T-helper 22 cell (primary cell): ENCODE results near the gene ANKRD10.
"Not testable (repeated sequence)": the region's sequence is repeated elsewhere in the genome, so short reads cannot be mapped to it uniquely, and the experiment has no call there.

ENCODE experiments used
- DNase-seq: peaks from one replicate; pipeline ENCODE4 v3.0.0-alpha.2; 2020; ENCODE audit warnings: low read depth

ANKRD10 gene

GRCh38 chr13:110866491-110867170 is 48.2 kb downstream of the ANKRD10 start:
- DNase-seq = no peak

- no peak for DNase-seq
These were observed 51.2 kb downstream of the ANKRD10 start for GRCh38 chr13:110863685-110864084.

- DNase-seq = no peak
These were observed 53.9 kb downstream of the ANKRD10 start for GRCh38 chr13:110860983-110861382.

- no peak for DNase-seq
These were observed 57.7 kb downstream of the ANKRD10 start for GRCh38 chr13:110856942-110857835.

GRCh38 chr13:110855363-110855762 is 59.5 kb downstream of the ANKRD10 start:
- no peak for DNase-seq

GRCh38 chr13:110854866-110855265 is 60.0 kb downstream of the ANKRD10 start:
- no peak for DNase-seq

- no peak for DNase-seq
These were observed 61.6 kb downstream of the ANKRD10 start for GRCh38 chr13:110853235-110853721.

GRCh38 chr13:110850840-110851239 is 64.0 kb downstream of the ANKRD10 start:
- no peak for DNase-seq

- DNase-seq = no peak
These were observed 64.9 kb downstream of the ANKRD10 start for GRCh38 chr13:110850006-110850405.

- no peak for DNase-seq
These were observed 69.3 kb downstream of the ANKRD10 start for GRCh38 chr13:110845520-110845919.

GRCh38 chr13:110841846-110842245 is 73.0 kb downstream of the ANKRD10 start:
- no peak for DNase-seq

GRCh38 chr13:110841406-110841805 is 73.5 kb downstream of the ANKRD10 start:
- DNase-seq = no peak

- DNase-seq = no peak
These were observed 75.9 kb downstream of the ANKRD10 start for GRCh38 chr13:110838867-110839538.

GRCh38 chr13:110838116-110838515 is 76.8 kb downstream of the ANKRD10 start:
- DNase-seq = no peak

- DNase-seq = not testable (repeated sequence)
These were observed 77.3 kb downstream of the ANKRD10 start for GRCh38 chr13:110837397-110838061.

GRCh38 chr13:110836605-110836903 is 78.3 kb downstream of the ANKRD10 start:
- no peak for DNase-seq

GRCh38 chr13:110835721-110836604 is 78.9 kb downstream of the ANKRD10 start:
- DNase-seq = no peak

GRCh38 chr13:110834572-110834971 is 80.3 kb downstream of the ANKRD10 start:
- no peak for DNase-seq

- DNase-seq = no peak
These were observed 82.3 kb downstream of the ANKRD10 start for GRCh38 chr13:110832531-110832930.

- no peak for DNase-seq
These were observed 82.7 kb downstream of the ANKRD10 start for GRCh38 chr13:110832205-110832479.

GRCh38 chr13:110831437-110832204 is 83.2 kb downstream of the ANKRD10 start:
- no peak for DNase-seq
